A673 (cell line): ENCODE results near the gene FLRT2. TPM values are rescaled to one million over a fixed set of nuclear protein-coding genes. Genes with fewer than 3 reads are reported as not detected.

Experiments used
- BruUV-seq: library from RNA; stranded (reverse); fragments of 400-500 nt; replicated peaks from 2 replicates; lab custom pipeline; 2021; lab: Mats Ljungman, UMichigan
- CTCF ChIA-PET: fragments of 300-600 bp; sonication (Branson Sonifier 250); formaldehyde crosslinking; loops from one replicate; lab custom pipeline; 2022; ENCODE audit warnings: antibody characterized with exemption; lab: Charles Lee
- POLR2A ChIA-PET: fragments of 300-600 bp; sonication (Branson Sonifier 250); formaldehyde crosslinking; loops from one replicate; lab custom pipeline; 2022; ENCODE audit warnings: antibody characterized with exemption; ENCODE audit not compliant: low non-redundant PET; lab: Charles Lee
- DNase-seq: peaks from one replicate; pipeline ENCODE4 v3.0.0-alpha.2; 2015; ENCODE audit warnings: low spot score
- H3K27ac ChIP-seq: fragments of 200-600 bp; sonication (generic); 2 replicates; pipeline ENCODE4 v1.5.1; 2016; ENCODE audit warnings: mixed run types, low read depth, mild to moderate bottlenecking, mixed read lengths, antibody characterized with exemption, low read length; ENCODE audit not compliant: poor library complexity, severe bottlenecking
- H3K27me3 ChIP-seq: fragments of 200-600 bp; sonication (generic); replicated peaks from 2 replicates; pipeline ENCODE4 v1.6.1; 2017; ENCODE audit warnings: mixed run types, low read depth, mild to moderate bottlenecking, mixed read lengths, antibody characterized with exemption, low read length; ENCODE audit not compliant: insufficient read depth, poor library complexity
- H3K36me3 ChIP-seq: fragments of 200-600 bp; sonication (generic); 2 replicates; pipeline ENCODE4 v1.6.1; 2016; ENCODE audit warnings: mixed run types, mild to moderate bottlenecking, mixed read lengths, antibody characterized with exemption, low read length; ENCODE audit not compliant: insufficient read depth, poor library complexity, severe bottlenecking
- H3K4me1 ChIP-seq: fragments of 200-600 bp; sonication (generic); 2 replicates; pipeline ENCODE4 v1.6.1; 2017; ENCODE audit warnings: mixed run types, mild to moderate bottlenecking, mixed read lengths, antibody characterized with exemption, low read length; ENCODE audit not compliant: insufficient read depth, poor library complexity, severe bottlenecking
- H3K4me3 ChIP-seq: fragments of 200-600 bp; sonication (generic); 2 replicates; pipeline ENCODE4 v1.5.1; 2016; ENCODE audit warnings: low read depth, mixed run types, mild to moderate bottlenecking, mixed read lengths, low read length; ENCODE audit not compliant: poor library complexity, severe bottlenecking
- H3K9me3 ChIP-seq: fragments of 200-600 bp; sonication (generic); 2 replicates; pipeline ENCODE4 v1.6.1; 2016; ENCODE audit warnings: mixed run types, low read depth, mild to moderate bottlenecking, mixed read lengths, antibody characterized with exemption, low read length; ENCODE audit not compliant: poor library complexity, severe bottlenecking
- CTCF ChIP-seq: fragments of 300-800, 200-600 bp; sonication (generic); conservative IDR thresholded peaks from 2 replicates; pipeline ENCODE4 v1.5.1; 2017; ENCODE audit warnings: low read depth, mild to moderate bottlenecking, antibody characterized with exemption, low read length, moderate library complexity, mixed read lengths
- EZH2 ChIP-seq: fragments of 200-600 bp; sonication (generic); IDR thresholded peaks from 2 replicates; pipeline ENCODE4 v1.6.1; 2017; ENCODE audit warnings: borderline replicate concordance, low read depth, mild to moderate bottlenecking, mixed read lengths, antibody characterized with exemption, low read length; ENCODE audit not compliant: poor library complexity, severe bottlenecking
- intact Hi-C: fragments of 100-400 bp; cut with micrococcal nuclease; formaldehyde crosslinking; loops from one replicate; pipeline ENCODE4 v1.10.0; 2022; ENCODE audit not compliant: unreplicated experiment
- total RNA-seq: library from RNA; stranded (reverse); gene quantifications from 2 replicates; pipeline ENCODE4 v1.2.3, GENCODE V29; 2021

FLRT2 gene
- total RNA-seq, 1 experiment from 2014 or later: 128 TPM

- intact Hi-C loops: no loop called here
- no TSS peak for BruUV-seq
- POLR2A ChIA-PET: no interaction called here
- no peaks in the 10 kb centered on the region for H3K27me3 ChIP-seq
- no peak overlapping the region for H3K4me3 ChIP-seq
- no peaks in the 10 kb centered on the region for H3K9me3 ChIP-seq
- H3K27ac ChIP-seq: no peak overlapping the region
- CTCF ChIA-PET: no interaction called here
- peaks cover 37% of the 10 kb centered on the region for H3K36me3 ChIP-seq
- no peak for DNase-seq
- H3K4me1 ChIP-seq: peaks cover 16% of the 10 kb centered on the region
- no peak for TF ChIP-seq CTCF
- TF ChIP-seq EZH2: no peak
These were observed 32.7 kb downstream of the FLRT2 start for GRCh38 chr14:85562630-85563029.

GRCh38 chr14:85564841-85565527, 35.0 kb downstream of the FLRT2 start:
- peaks cover 26% of the 10 kb centered on the region for H3K36me3 ChIP-seq
- H3K27me3 ChIP-seq: no peaks in the 10 kb centered on the region
- ChIA-PET CTCF (no interaction called here), POLR2A (no interaction called here)
- BruUV-seq: no TSS peak
- no peak for DNase-seq
- no peak overlapping the region for H3K4me3 ChIP-seq
- H3K4me1 ChIP-seq: peaks cover 23% of the 10 kb centered on the region
- no peak overlapping the region for H3K27ac ChIP-seq
- H3K9me3 ChIP-seq: no peaks in the 10 kb centered on the region
- TF ChIP-seq CTCF (no peak), EZH2 (no peak)
- intact Hi-C loops: no loop called here

GRCh38 chr14:85565862-85566296, 35.9 kb downstream of the FLRT2 start:
- Histone ChIP-seq H3K36me3 (peaks cover 21% of the 10 kb centered on the region), H3K27me3 (no peaks in the 10 kb centered on the region), H3K9me3 (no peaks in the 10 kb centered on the region), H3K4me3 (no peak overlapping the region), H3K27ac (peak overlapping the region; percentile 4), H3K4me1 (peaks cover 23% of the 10 kb centered on the region)
- BruUV-seq: no TSS peak
- intact Hi-C loops: no loop called here
- CTCF ChIA-PET: no interaction called here
- DNase-seq: peak; percentile 35
- TF ChIP-seq EZH2 (no peak), CTCF (no peak)
- POLR2A ChIA-PET: no interaction called here
